ENCODE results near the gene PDE4B.
"Not testable (repeated sequence)": the region's sequence is repeated elsewhere in the genome, so short reads cannot be mapped to it uniquely, and the experiment has no call there.

The PDE4B gene

GRCh38 chr1:66046415-66046814 lies 253.7 kb downstream of the PDE4B start:
- DNase-seq (ENCODE audit: low read depth in 2 of 2, low spot score in 1 of 2): no peak

GRCh38 chr1:66048011-66048410 lies 255.3 kb downstream of the PDE4B start:
- no peak for DNase-seq (ENCODE audit: low read depth in 2 of 2, low spot score in 1 of 2)

- DNase-seq (ENCODE audit: low read depth in 2 of 2, low spot score in 1 of 2): no peak
These were observed 257.4 kb downstream of the PDE4B start for GRCh38 chr1:66050123-66050522.

GRCh38 chr1:66050633-66051032 lies 257.9 kb downstream of the PDE4B start:
- DNase-seq (ENCODE audit: low read depth in 2 of 2, low spot score in 1 of 2): no peak

- DNase-seq (ENCODE audit: low read depth in 2 of 2, low spot score in 1 of 2): no peak
These were observed 262.4 kb downstream of the PDE4B start for GRCh38 chr1:66055092-66055491.

- DNase-seq (ENCODE audit: low read depth in 2 of 2, low spot score in 1 of 2): not testable (repeated sequence)
These were observed 264.8 kb downstream of the PDE4B start for GRCh38 chr1:66057448-66057847.

GRCh38 chr1:66058558-66058957 lies 265.9 kb downstream of the PDE4B start:
- no peak for DNase-seq (ENCODE audit: low read depth in 2 of 2, low spot score in 1 of 2)

- not testable (repeated sequence) for DNase-seq (ENCODE audit: low read depth in 2 of 2, low spot score in 1 of 2)
These were observed 274.5 kb downstream of the PDE4B start for GRCh38 chr1:66067219-66067618.

- DNase-seq (ENCODE audit: low read depth in 2 of 2, low spot score in 1 of 2): no peak
These were observed 277.5 kb downstream of the PDE4B start for GRCh38 chr1:66069976-66070876.

GRCh38 chr1:66073388-66073787 lies 280.7 kb downstream of the PDE4B start:
- DNase-seq (ENCODE audit: low read depth in 2 of 2, low spot score in 1 of 2): no peak

GRCh38 chr1:66074147-66074546 lies 281.5 kb downstream of the PDE4B start:
- DNase-seq (ENCODE audit: low read depth in 2 of 2, low spot score in 1 of 2): no peak

- no peak for DNase-seq (ENCODE audit: low read depth in 2 of 2, low spot score in 1 of 2)
These were observed 285.7 kb downstream of the PDE4B start for GRCh38 chr1:66078412-66078811.

- DNase-seq (ENCODE audit: low read depth in 2 of 2, low spot score in 1 of 2): no peak
These were observed 290.3 kb downstream of the PDE4B start for GRCh38 chr1:66083003-66083402.

GRCh38 chr1:66084442-66084841 lies 291.7 kb downstream of the PDE4B start:
- no peak for DNase-seq (ENCODE audit: low read depth in 2 of 2, low spot score in 1 of 2)

GRCh38 chr1:66085600-66085999 lies 292.9 kb downstream of the PDE4B start:
- DNase-seq (ENCODE audit: low read depth in 2 of 2, low spot score in 1 of 2): no peak

GRCh38 chr1:66088787-66089186 lies 296.1 kb downstream of the PDE4B start:
- DNase-seq (ENCODE audit: low read depth in 2 of 2, low spot score in 1 of 2): no peak

GRCh38 chr1:66090859-66091457 lies 298.3 kb downstream of the PDE4B start:
- no peak for DNase-seq (ENCODE audit: low read depth in 2 of 2, low spot score in 1 of 2)

GRCh38 chr1:66095190-66095589 lies 302.5 kb downstream of the PDE4B start:
- no peak for DNase-seq (ENCODE audit: low read depth in 2 of 2, low spot score in 1 of 2)

GRCh38 chr1:66100959-66101358 lies 308.3 kb downstream of the PDE4B start:
- DNase-seq (ENCODE audit: low read depth in 2 of 2, low spot score in 1 of 2): not testable (repeated sequence)

GRCh38 chr1:66104076-66104475 lies 311.4 kb downstream of the PDE4B start:
- not testable (repeated sequence) for DNase-seq (ENCODE audit: low read depth in 2 of 2, low spot score in 1 of 2)

- no peak for DNase-seq (ENCODE audit: low read depth in 2 of 2, low spot score in 1 of 2)
These were observed 315.9 kb downstream of the PDE4B start for GRCh38 chr1:66108624-66109023.

GRCh38 chr1:66112744-66113400 lies 320.2 kb downstream of the PDE4B start:
- no peak for DNase-seq (ENCODE audit: low read depth in 2 of 2, low spot score in 1 of 2)

Data from stimulated activated CD8-positive, alpha-beta memory T cell treated with anti-CD3 and anti-CD28 coated beads, Interleukin-4, amount 100 ng/mL, for 4 hours (primary cell).